ENCODE data around the gene PRKCE. TPM values are rescaled to one million over a fixed set of nuclear protein-coding genes. Genes with fewer than 3 reads are reported as not detected.
"Not testable (repeated sequence)": the region's sequence is repeated elsewhere in the genome, so short reads cannot be mapped to it uniquely, and the experiment has no call there.

Gene PRKCE
- total and polyA plus RNA-seq, 2 of the 8 experiments (the other 6 are each of a cell fraction or from before 2014, with no cell fraction given) = 0.54 to 2.1 TPM

GRCh38 chr2:46223514-46223913 is 572.0 kb downstream of the PRKCE start:
- H3K4me1 ChIP-seq (replicated peaks in 1 of 4; ENCODE audit: control insufficient read depth in 3 of 4, insufficient read depth in 4 of 4, low read length in 3 of 4); H3K27ac ChIP-seq (ENCODE audit: low read depth, low read length); H4K20me1 ChIP-seq (replicated peaks in 1 of 2; ENCODE audit: control insufficient read depth in 1 of 2, insufficient read depth in 2 of 2, low read length in 2 of 2); H2AFZ ChIP-seq (ENCODE audit: low read length); H3K14ac ChIP-seq (ENCODE audit: insufficient read length); H3K27me3 ChIP-seq (replicated peaks in 1 of 4; ENCODE audit: control insufficient read depth in 3 of 4, extremely low read depth in 1 of 4, insufficient read depth in 3 of 4, low read length in 3 of 4); H2BK5ac ChIP-seq (ENCODE audit: low read depth, low read length); H3K36me3 ChIP-seq (ENCODE audit: control insufficient read depth in 2 of 4, insufficient read depth in 4 of 4, low read length in 3 of 4); H3K23me2 ChIP-seq (ENCODE audit: low read depth, low read length); DNase-seq (ENCODE audit: low read depth in 1 of 2, low spot score in 2 of 2); H3K9ac ChIP-seq (replicated peaks in 1 of 4; ENCODE audit: extremely low read depth in 1 of 4, low read depth in 3 of 4, low read length in 3 of 4); H2BK120ac ChIP-seq (replicated peaks; ENCODE audit: low read depth, low read length); H3K79me2 ChIP-seq (ENCODE audit: control insufficient read depth in 1 of 2, insufficient read depth in 2 of 2, low read length in 2 of 2); H2AK5ac ChIP-seq (ENCODE audit: low read depth, low read length); POLR2A ChIA-PET (ENCODE audit: partially characterized antibody); H4K5ac ChIP-seq (ENCODE audit: insufficient read length, low read depth, low read length); H3K79me1 ChIP-seq (ENCODE audit: low read depth, low read length); FAIRE-seq; H2BK15ac ChIP-seq (ENCODE audit: low read length); H3K56ac ChIP-seq (replicated peaks; ENCODE audit: insufficient read length, low read depth, low read length); H3K4me2 ChIP-seq (ENCODE audit: insufficient read depth in 1 of 2, low read depth in 2 of 2, low read length in 2 of 2); H3K9me3 ChIP-seq (ENCODE audit: insufficient read depth in 2 of 2, low read depth in 1 of 2, low read length in 1 of 2); H3K4ac ChIP-seq (replicated peaks; ENCODE audit: insufficient read length, low read depth, low read length); H2BK20ac ChIP-seq (ENCODE audit: low read length); H2BK12ac ChIP-seq (ENCODE audit: low read depth, low read length); CTCF ChIA-PET (ENCODE audit: partially characterized antibody); H3K4me3 ChIP-seq (ENCODE audit: extremely low read depth in 1 of 4, insufficient read depth in 2 of 4, low read depth in 3 of 4, low read length in 4 of 4); H3K18ac ChIP-seq (ENCODE audit: extremely low read depth, low read length); H3K23ac ChIP-seq (ENCODE audit: insufficient read length); H4K91ac ChIP-seq (replicated peaks; ENCODE audit: insufficient read length, low read length); H4K8ac ChIP-seq (ENCODE audit: extremely low read depth, insufficient read depth, low read length): not testable (repeated sequence)
- 96% methylated on average over 1 of the region's 1 CpG; no CpG with 5 or more reads in 1 of the 2 experiments for WGBS, 2 experiments (ENCODE audit: extremely low coverage in 1 of 2, insufficient coverage in 1 of 2, insufficient read length in 1 of 2, insufficient replicate concordance in 2 of 2, low coverage in 1 of 2, low lambda C conversion rate in 2 of 2, missing lambda C conversion rate in 1 of 2)
